ENCODE measurements around the gene FRAS1.
"Not testable (repeated sequence)": the region's sequence is repeated elsewhere in the genome, so short reads cannot be mapped to it uniquely, and the experiment has no call there.

The FRAS1 gene

DNA sequence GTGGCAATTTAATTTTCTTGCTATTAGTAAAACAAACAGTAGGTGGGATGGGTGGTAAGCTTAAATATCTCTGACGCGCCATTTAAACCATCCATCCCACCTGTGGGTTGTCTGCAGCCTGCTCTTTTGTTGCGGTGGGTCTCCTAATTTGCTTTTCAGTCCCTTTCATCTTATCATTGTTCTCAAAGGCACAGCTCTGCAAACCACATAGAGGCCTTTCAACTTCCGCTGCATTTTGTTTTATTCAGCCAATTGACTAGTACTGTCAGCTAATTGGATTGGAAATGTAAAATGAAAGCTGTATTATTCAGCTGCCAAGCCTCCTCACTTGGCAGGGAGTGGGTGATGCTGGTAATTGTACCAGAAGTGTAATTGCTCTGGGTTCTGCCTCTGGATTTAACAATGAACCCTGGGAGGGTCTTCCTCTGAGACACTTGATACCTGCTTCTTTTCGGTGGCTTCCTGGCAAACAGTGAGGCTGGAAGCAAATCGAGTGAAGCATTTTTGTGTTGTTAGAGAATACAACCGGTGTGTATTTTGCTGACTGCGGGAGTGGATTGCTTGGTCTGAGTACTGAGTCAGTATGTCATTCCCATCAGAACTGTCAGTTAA lies 165.6 kb downstream of the FRAS1 start:
- no peak for DNase-seq

DNA sequence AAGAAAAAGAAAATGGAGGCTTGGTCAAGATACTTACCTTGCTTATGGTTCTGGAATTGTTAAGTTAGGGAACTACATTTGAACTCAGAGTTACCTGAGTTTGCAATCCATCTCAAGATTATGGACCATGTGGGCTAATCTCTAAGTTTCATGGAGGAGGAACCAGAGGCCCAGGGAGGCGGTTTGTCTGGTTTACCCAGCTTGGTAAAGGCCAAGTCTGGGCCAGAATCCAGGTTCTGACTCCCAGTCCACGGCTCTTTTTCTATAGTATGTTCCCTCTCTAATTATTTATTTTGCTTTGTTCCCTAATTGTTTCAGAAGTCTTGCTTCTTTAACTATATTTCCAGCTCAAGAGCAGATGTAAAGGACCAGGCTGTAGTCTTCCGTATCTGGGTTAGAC lies 168.1 kb downstream of the FRAS1 start:
- DNase-seq: no peak

DNA sequence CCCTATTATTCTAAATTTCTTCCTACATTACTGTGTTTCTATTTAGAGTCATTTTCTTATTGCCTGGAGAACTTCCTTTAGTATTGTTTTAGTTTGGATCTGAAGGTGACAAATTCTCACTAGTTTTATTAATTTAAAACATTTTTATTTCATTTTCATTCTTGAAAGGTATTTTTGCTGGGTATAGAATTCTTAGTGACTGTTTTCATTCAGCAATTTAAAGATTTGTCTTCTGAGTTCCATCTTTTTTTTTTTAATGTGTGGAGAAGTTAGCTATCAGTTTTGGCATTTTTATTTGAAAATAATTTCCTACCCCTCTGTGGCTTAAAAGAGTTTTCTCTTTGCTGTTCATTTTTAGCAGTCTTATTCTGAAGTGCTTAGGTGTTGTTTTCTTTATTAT lies 169.2 kb downstream of the FRAS1 start:
- no peak for DNase-seq

DNA sequence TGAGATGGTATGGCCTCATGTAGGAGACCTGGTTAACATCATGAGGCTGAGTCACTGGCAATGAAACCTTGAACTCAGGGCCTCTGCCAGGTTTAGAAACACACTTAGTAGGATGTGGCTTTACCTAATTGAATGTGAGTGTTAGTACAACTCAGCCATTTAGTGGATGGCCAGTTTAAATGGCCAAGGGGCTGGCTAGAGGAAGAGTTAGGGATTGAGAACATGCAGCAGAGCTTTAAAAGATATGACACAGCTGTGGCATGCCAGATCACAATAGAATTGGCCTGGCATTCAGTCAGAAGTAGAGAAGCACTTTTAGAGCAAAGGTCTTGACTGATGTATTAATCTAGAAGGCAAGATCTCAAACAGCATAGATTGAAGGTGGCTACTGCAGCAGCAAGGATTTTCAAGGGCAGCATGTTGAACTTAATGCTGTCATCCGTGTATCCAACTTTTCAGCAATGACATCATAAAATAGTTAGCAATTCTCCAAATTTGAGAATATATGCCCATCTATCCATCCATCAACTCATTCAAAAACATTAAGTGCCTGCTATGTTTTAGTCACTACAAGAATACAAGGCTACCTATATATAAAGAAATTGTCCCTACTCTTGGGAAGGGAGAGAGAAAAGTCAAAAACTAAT lies 170.4 kb downstream of the FRAS1 start:
- DNase-seq: no peak

DNA sequence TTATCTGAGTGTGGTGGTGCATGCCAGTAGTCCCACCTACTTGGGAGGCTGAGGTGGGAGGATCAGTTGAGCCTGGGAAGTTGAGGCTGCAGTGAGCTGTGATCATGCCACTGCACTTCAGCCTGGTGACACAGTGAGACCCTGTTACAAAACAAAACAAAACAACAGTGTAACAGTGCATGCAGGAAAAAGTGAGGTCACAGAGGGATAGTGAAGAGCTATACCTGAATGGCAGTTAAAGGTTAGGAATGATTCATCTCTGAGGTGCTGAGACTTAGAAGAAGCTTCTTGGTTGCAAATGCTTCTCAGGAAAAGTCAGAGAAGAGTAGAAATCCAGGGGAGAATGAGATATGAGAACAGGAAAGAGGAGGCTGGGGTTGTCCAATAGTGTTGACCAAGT lies 178.7 kb downstream of the FRAS1 start:
- DNase-seq: no peak

DNA sequence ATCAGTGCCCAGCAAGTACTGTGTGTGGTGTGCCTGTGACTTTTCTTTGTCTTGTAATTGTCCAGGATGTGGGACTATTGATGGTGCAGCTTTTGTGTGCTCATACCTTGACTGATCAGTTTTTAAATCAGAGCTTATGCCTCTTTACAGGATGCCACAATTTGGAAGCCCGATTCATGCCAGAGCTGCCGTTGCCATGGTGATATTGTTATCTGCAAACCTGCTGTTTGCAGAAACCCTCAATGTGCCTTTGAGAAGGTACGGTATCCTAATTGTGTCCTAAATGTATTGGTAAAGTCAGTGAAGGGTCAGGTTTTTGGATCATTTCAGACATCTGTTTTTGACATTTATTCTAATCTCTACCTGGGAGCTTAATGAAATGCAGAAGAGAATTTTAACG lies 180.2 kb downstream of the FRAS1 start:
- DNase-seq: peak; percentile 19

DNA sequence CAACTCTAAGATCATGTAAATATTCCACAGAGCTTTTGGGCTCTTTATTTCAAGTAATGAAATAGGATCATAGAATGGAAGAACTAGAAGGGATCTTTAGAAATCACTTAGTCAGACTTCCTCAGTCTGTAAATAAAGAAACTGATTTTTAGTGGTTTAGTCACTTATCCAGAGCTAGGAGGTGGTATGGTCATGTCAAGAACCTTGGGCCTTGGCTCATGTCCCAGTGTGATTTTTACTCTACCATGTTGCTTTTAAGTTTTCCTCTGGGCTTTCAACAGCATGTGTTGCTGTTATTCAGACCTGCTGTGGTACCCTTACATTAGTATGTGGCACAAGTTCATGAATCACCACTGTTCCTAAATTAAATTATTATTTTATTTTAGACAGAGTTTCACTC lies 184.9 kb downstream of the FRAS1 start:
- DNase-seq: no peak

DNA sequence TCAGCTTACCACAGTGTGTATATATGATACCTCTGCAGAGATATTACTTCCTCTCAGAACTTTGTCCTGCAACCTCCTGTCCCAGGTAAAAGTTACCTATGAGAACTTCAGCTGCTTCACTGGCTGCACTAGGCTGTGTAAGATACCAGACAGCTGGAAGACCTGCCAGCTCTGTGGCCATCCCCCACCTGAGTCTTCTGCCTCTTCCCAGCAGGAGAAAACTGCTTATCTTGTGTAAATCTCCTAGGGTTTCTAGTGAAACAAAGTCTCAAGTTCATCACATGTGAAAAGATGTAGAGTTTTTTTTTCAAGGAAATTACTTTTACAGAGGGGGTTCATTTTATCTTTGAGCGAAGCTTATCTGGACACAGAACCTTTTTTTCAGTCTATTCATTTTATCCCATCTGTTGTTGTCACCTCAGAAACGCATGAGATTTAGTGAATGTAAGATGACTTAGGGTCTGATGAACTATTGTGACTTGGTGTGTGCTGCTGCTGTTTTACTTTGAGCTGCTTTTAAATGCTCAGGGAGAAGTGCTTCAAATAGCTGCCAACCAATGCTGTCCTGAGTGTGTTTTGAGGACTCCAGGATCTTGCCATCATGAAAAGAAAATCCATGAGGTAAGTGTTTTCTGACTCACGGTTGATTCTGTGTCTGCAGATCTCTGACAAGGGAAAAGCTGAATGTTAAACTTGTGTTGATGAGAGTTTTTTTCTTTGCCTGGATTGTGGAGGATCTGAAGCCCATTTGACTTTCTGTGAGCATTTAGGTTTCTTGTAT lies 187.8 kb downstream of the FRAS1 start:
- DNase-seq: no peak

DNA sequence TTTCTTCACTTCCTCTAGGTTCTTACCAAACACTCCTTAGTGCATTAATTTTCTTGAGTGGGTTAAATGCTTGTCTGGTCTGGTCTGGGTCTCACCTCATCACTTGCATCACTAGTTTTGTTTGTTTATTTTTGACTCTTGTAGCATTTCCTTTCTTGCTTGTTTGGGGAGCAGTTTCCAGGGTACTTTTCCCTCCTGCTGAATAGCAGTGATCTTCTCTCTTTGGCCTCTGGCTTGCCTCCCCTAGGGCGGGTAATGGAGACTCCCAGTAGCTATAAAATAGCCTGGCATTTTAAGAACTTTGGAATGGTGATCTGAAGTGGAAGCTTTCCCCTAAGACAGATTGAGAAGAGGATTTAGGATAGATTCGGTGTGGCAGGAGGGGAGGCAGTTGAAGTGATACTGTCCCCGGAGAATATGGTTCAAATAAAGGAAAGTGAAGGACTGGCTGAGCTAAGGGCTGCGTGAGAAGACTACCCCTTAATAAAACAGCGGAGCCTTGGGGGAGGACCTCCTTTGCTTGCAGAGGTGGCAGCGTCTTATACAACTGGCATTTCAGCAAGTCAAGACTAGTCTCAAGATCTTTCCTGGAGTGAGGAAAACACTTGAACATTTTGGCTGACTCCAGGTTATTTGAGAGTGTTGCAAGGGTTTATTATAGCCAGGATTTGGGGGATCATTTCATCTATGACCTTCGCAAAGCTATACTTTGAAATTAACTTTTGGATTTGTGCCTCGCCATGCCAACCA lies 190.6 kb downstream of the FRAS1 start:
- DNase-seq: no peak

DNA sequence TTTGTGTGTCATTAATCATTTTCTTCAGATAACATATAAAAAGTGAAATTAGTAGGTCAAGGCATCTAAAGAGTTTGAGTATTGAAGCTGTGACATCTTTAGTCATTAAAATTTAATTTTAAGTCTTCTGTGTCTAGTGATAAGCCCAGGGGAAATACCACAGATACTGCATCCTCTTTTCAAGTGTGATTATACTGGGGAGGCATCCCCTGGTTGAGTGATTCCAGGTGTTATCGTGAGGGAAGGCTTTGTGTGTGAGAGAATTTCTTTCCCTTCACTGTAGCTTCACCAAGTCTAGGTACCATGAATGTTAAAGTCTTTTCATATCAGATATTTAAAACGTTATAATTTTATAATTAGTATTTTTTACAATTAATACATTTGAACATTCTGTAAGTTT lies 193.4 kb downstream of the FRAS1 start:
- no peak for DNase-seq

DNA sequence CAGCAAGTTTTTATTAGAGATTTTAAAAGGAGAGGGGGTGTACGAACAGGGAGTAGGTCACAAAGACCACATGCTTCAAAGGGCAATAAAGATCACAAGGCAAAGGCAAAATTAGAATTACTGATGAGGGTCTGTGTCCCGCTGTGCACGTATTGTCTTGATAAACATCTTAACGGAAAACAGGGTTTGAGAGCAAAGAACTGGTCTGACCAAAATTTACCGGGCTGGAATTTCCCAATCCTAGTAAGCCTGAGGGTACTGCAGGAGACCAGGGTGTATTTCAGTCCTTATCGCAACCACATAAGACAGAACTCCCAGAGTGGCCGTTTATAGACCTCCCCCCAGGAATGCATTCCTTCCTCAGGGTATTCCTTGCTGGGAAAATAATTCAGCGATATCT lies 195.7 kb downstream of the FRAS1 start:
- DNase-seq: not testable (repeated sequence)

DNA sequence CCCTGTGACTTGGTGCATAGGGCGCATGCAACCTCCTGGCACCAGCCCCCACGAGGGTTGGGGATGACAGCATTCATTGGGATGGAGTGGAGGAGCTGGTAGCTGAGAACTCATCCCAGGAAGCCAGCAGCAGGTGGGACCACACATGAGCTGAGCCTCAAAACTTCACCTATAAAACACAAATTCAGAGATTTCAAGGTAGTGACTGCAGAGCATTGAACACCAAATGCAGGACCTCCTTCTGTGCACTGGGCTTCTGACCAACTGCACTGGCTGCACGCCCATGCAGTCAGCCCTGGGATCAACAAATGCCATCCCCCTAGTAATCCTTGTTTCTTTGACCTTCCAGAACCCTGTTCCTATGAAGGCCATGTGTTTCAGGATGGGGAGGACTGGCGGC lies 197.8 kb downstream of the FRAS1 start:
- DNase-seq: no peak

DNA sequence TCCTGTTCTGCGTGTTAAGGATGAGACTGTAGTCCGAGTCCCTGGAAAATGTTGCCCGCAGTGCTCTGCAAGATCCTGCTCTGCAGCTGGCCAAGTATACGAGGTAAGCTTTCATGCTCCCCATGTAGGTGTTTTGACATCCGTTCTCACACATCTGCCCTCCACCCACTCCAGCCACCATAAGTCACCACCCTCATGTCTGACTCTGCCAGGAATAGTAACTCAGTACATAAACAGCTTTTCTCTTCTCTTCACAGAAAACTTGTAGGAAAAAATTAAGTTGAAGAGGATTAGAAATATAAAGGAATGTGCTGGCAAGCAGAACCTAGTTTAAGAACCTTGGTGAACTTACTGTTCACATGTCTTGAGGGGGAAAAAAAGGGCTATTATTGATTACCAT lies 207.9 kb downstream of the FRAS1 start:
- DNase-seq: no peak

DNA sequence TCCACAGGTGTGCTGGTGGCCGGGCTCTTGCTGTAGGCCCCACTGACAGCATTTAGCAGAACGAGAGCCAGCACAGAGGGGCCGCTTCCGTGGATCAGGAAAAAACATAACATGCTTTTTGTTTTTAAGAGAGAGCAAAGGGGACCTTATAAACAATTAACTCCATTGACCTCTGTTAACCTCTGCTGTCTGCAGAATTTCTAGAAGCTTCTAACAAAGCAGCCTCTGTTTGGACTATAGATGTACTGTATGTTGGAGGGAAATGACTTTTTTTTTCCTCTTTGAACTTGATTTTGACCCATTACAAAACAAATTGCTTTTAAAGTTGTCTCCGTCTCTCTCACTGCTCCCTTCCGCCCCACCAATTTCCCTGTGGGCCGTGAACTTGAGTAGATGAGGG lies 210.7 kb downstream of the FRAS1 start:
- no peak for DNase-seq

DNA sequence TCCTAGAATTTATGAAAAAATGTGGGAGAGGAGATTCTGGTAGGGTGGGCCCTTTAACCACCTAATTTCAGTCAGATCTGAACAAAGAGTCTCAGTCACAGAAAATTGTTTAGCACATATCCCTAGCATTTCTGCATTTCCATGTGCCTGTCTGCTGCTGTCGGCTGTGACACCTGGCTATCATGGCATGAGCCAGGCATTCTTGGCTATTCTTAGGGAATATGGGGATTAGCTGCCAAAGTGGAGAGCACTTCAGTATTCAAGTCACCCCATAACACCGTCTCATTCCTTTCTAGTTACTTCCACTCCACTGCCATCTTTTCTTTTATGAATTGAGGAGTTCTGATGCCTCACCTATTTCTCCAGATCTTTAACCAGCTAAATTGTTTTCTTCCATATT lies 211.5 kb downstream of the FRAS1 start:
- no peak for DNase-seq

DNA sequence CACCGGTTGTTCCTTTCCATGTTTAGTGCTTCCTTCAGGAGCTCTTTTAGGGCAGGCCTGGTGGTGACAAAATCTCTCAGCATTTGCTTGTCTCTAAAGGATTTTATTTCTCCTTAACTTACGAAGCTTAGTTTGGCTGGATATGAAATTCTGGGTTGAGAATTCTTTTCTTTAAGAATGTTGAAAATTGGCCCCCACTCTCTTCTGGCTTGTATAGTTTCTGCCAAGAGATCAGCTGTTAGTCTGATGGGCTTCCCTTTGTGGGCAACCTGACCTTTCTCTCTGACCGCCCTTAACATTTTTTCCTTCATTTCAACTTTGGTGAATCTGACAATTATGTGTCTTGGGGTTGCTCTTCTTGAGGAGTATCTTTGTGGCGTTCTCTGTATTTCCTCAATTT lies 218.3 kb downstream of the FRAS1 start:
- not testable (repeated sequence) for DNase-seq

DNA sequence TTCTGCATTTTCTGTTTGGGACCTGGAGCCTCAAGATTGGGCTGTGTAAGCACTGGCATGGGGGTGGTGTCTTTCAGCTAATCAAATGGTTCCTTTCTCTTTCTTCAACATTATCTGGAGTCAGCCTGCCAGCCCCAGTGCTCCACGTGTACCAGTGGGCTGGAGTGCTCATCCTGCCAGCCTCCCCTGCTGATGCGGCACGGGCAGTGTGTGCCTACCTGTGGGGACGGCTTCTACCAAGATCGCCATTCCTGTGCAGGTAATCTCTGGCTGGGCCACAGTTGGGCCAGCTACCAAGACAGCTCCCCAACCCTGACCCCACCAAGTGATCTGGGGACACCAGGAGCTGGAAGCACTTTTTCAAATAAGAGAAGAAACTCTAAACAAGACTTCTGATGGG lies 229.2 kb downstream of the FRAS1 start:
- DNase-seq: no peak

DNA sequence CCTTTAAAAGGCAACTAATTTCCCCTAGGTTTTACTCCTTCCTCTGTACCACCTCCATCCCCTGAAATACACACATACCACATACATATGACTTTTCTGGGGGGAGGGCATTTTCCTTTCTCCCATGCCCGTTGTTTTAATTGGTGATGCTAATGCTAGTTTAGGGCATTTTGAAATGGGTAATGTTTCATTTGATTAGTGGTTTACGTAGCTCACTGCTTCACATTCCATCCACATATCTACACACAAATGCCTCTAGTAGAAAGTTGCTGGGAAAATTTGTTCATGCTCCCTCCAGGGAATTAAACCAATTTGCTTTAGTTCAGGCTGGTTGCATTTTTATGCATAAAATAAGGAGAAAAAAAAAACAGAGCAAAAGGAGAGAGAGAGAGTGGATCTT lies 231.2 kb downstream of the FRAS1 start:
- no peak for DNase-seq

DNA sequence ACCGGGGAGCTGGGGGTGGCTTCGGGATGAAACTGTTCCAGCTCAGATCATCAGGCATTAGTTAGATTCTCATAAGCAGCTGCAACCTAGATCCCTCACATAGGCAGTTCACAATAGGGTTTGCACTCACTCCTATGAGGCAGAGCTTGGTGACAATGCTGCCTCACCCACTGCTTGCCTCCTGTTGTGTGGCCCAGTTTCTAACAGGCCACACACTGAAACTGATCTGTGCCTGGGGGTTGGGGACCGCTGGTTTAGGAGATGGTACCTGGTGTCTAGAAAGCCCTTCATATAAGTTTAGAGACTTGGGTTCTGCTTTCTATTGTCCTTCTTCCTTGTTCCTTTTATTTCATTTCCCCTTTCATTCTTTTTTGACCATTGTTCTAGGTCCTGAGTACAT lies 234.2 kb downstream of the FRAS1 start:
- no peak for DNase-seq

DNA sequence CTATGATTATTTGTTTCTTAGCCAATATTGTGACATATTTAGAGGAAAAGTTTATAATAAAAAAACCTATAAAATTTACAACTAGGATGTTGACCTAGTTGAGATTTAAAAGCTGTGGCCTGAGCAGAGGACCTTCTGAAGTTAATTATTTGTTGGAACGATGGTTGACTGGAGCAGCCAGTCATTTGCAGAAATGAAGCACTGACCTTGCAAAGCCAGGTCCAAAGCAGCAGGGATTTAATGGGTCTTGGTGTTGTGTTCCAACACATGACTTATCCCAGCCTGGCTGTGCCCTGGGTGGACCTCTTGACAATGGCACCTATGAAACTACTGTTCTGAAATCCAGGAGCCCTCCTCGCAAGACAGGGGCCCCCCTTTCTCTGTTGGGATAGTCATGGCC lies 235.2 kb downstream of the FRAS1 start:
- DNase-seq: no peak

DNA sequence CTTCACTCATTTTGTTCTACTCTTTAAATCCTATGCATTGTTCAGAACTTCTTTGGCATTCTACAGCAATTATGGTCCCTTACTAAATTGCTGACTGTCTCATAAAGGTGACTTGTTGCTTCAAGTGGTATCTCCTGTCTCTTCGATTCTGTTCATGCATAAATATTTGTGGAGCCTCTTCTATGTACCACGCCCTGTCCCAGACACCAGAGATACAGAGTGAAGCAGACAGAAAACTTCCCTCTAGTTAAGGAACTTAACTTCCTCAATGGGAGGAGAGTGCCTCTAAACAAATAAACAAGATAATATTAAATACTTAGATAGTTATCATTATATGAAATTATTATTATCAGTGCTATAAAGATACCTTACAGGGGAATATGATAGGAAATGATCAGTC lies 235.7 kb downstream of the FRAS1 start:
- no peak for DNase-seq

DNA sequence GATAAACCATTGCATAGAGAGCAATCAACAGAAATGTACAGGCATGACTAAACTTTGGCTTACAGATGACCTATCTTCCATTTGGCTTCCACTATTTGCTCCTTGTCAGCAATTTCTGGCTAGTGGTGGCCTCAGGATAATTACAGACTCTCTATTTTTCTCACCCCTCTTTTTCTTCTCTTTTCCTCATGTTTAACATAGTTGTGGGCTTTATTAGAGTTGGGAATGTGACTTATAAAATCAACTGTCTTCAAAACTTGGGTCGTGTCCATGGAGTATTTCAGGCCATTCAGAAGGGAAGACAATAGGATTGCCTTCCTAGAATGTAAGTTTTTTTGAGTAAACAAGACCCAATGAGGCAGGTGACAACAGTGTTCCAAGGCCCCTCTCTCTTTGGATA lies 236.2 kb downstream of the FRAS1 start:
- no peak for DNase-seq

DNA sequence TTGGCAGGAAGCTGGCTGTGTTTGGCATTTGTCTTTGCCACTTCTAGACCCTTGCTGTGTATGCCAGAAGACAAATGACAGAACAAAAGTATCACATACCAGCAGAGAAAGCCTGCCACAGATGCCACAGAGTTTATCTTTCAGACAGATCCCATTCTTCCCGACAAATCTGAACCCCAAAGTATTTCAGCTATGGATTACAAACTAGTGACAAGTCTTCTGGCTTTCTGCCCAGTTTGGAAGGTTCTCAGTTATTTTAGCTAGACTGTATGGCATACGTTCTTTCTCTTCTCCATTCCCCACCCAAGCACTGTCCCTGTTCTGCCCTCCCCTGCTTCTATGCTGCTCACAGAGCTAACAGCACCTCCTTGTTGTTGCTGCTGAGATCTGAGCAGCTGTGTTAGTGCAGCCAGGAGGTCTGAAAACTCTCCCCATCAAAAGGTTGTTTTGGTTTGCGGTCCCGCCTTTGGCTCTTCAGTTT lies 236.7 kb downstream of the FRAS1 start:
- no peak for DNase-seq

DNA sequence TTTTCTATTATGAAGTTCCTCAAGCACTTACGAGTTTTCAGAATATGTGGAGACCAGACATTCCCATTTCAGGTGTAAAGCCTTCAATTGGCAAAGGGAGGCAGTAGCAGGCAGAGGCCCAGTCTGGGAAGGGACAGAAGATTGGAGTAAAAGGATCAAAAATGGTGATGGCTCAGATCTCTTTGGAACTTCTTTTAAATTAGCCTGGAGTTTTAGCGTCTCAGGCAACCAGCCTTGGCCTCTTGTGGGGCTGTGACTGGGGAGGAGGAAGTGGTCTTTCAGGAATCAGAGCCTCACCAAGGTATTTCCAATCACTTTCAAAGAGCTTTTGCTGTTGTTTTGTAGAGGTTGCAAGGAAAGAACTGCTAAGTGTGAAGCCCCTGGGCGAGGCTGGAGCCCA lies 239.1 kb downstream of the FRAS1 start:
- no peak for DNase-seq
